WTC11 (cell line): ENCODE measurements around the gene TNS2. TPM values are rescaled to one million over a fixed set of nuclear protein-coding genes. Genes with fewer than 3 reads are reported as not detected.

Source experiments
- ATAC-seq: fragments of 200-7000 bp; cut with Tn5 transposase; 2 replicates; pipeline ENCODE4 v1.10.0; 2021; ENCODE audit warnings: mild to moderate bottlenecking, moderate library complexity
- CTCF ChIA-PET: fragments of 300-600 bp; sonication (Branson Sonifier 250); formaldehyde crosslinking; loops from one replicate; lab custom pipeline; 2021; ENCODE audit warnings: antibody characterized with exemption; lab: Charles Lee
- POLR2A ChIA-PET: fragments of 350-600 bp; sonication (Branson Sonifier 250); formaldehyde crosslinking; loops from one replicate; lab custom pipeline; 2021; ENCODE audit warnings: antibody characterized with exemption; lab: Charles Lee
- DNase-seq: peaks from one replicate; pipeline ENCODE4 v3.0.0; 2021; ENCODE audit warnings: low spot score
- H3K27ac Mint-ChIP-seq: 2 replicates; pipeline ENCODE4 v1.8.0; 2021; ENCODE audit warnings: mixed read lengths
- H3K27me3 Mint-ChIP-seq: 2 replicates; pipeline ENCODE4 v1.8.0; 2021; ENCODE audit warnings: low read depth, mild to moderate bottlenecking, moderate library complexity, mixed read lengths
- H3K36me3 Mint-ChIP-seq: 2 replicates; pipeline ENCODE4 v1.8.0; 2021; ENCODE audit warnings: mixed read lengths
- H3K4me1 Mint-ChIP-seq: 2 replicates; pipeline ENCODE4 v1.8.0; 2022; ENCODE audit warnings: mixed read lengths
- H3K4me3 Mint-ChIP-seq: 2 replicates; pipeline ENCODE4 v1.8.0; 2021; ENCODE audit warnings: mild to moderate bottlenecking, moderate library complexity, mixed read lengths
- H3K9me3 Mint-ChIP-seq: 2 replicates; pipeline ENCODE4 v1.8.0; 2021; ENCODE audit warnings: mixed read lengths
- AR ChIP-seq: fragments of 250-450 bp; sonication (Bioruptor Pico); IDR thresholded peaks from 2 replicates; pipeline ENCODE4 v1.9.0; 2021; ENCODE audit warnings: mild to moderate bottlenecking
- CBFB ChIP-seq: sonication (generic); formaldehyde crosslinking; IDR thresholded peaks from 2 replicates; pipeline ENCODE4 v1.8.1; 2022; ENCODE audit warnings: mild to moderate bottlenecking, low read depth, missing genetic modification reagents
- CREB1 ChIP-seq: sonication (generic); formaldehyde crosslinking; IDR thresholded peaks from 2 replicates; pipeline ENCODE4 v1.8.0; 2023; ENCODE audit warnings: mild to moderate bottlenecking, missing genetic modification reagents
- CREM ChIP-seq: sonication (generic); formaldehyde crosslinking; IDR thresholded peaks from 2 replicates; pipeline ENCODE4 v1.8.1; 2022; ENCODE audit warnings: mild to moderate bottlenecking, missing genetic modification reagents, moderate library complexity
- E2F5 ChIP-seq: sonication (generic); formaldehyde crosslinking; IDR thresholded peaks from 2 replicates; pipeline ENCODE4 v1.8.1; 2022; ENCODE audit warnings: mild to moderate bottlenecking, moderate library complexity, missing genetic modification reagents
- EMX1 ChIP-seq: fragments of 250-450 bp; sonication (Bioruptor Pico); IDR thresholded peaks from 2 replicates; pipeline ENCODE4 v1.8.0; 2021; ENCODE audit warnings: mild to moderate bottlenecking
- FOXP1 ChIP-seq: sonication (generic); formaldehyde crosslinking; IDR thresholded peaks from 2 replicates; pipeline ENCODE4 v1.8.0; 2022; ENCODE audit warnings: missing genetic modification reagents, mild to moderate bottlenecking, moderate library complexity, borderline replicate concordance
- GRHL2 ChIP-seq: fragments of 250-450 bp; sonication (Bioruptor Pico); IDR thresholded peaks from 2 replicates; pipeline ENCODE4 v1.8.0; 2022; ENCODE audit warnings: mild to moderate bottlenecking, moderate library complexity; ENCODE audit not compliant: insufficient replicate concordance, severe bottlenecking
- HMGA2 ChIP-seq: fragments of 250-450 bp; sonication (Bioruptor Pico); IDR thresholded peaks from 2 replicates; pipeline ENCODE4 v1.4.0; 2021; ENCODE audit warnings: mild to moderate bottlenecking, moderate library complexity
- IRF2 ChIP-seq: sonication (generic); formaldehyde crosslinking; IDR thresholded peaks from 2 replicates; pipeline ENCODE4 v1.8.0; 2022; ENCODE audit warnings: low read depth, missing genetic modification reagents, borderline replicate concordance
- JUN ChIP-seq: sonication (generic); formaldehyde crosslinking; IDR thresholded peaks from 2 replicates; pipeline ENCODE4 v1.8.0; 2023; ENCODE audit warnings: mild to moderate bottlenecking, missing genetic modification reagents
- MLX ChIP-seq: sonication (generic); formaldehyde crosslinking; IDR thresholded peaks from 2 replicates; pipeline ENCODE4 v1.8.1; 2023; ENCODE audit warnings: mild to moderate bottlenecking, missing genetic modification reagents, moderate library complexity
- MXD4 ChIP-seq: fragments of 250-450 bp; sonication (Bioruptor Pico); IDR thresholded peaks from 2 replicates; pipeline ENCODE4 v1.8.0; 2021; ENCODE audit warnings: mild to moderate bottlenecking, moderate library complexity, borderline replicate concordance
- MYBL2 ChIP-seq: sonication (generic); formaldehyde crosslinking; IDR thresholded peaks from 2 replicates; pipeline ENCODE4 v1.8.1; 2023; ENCODE audit warnings: mild to moderate bottlenecking, moderate library complexity, missing genetic modification reagents
- NFE2L1 ChIP-seq: sonication (generic); formaldehyde crosslinking; IDR thresholded peaks from 2 replicates; pipeline ENCODE4 v1.8.1; 2023; ENCODE audit warnings: missing genetic modification reagents
- NFYB ChIP-seq: sonication (generic); formaldehyde crosslinking; conservative IDR thresholded peaks from 2 replicates; pipeline ENCODE4 v1.8.0; 2022; ENCODE audit warnings: low read depth, missing genetic modification reagents
- NR2C2 ChIP-seq: sonication (generic); formaldehyde crosslinking; IDR thresholded peaks from 2 replicates; pipeline ENCODE4 v1.8.0; 2022; ENCODE audit warnings: mild to moderate bottlenecking, missing genetic modification reagents
- NR3C1 ChIP-seq: sonication (generic); formaldehyde crosslinking; conservative IDR thresholded peaks from 2 replicates; pipeline ENCODE4 v1.8.1; 2023; ENCODE audit warnings: low read depth, mild to moderate bottlenecking, missing genetic modification reagents
- OVOL2 ChIP-seq: fragments of 250-450 bp; sonication (Bioruptor Pico); IDR thresholded peaks from 2 replicates; pipeline ENCODE4 v1.9.0; 2021; ENCODE audit warnings: mild to moderate bottlenecking, borderline replicate concordance
- PRRX2 ChIP-seq: fragments of 250-450 bp; sonication (Bioruptor Pico); IDR thresholded peaks from 2 replicates; pipeline ENCODE4 v1.8.0; 2021; ENCODE audit warnings: mild to moderate bottlenecking
- RORB ChIP-seq: fragments of 250-450 bp; sonication (Bioruptor Pico); IDR thresholded peaks from 2 replicates; pipeline ENCODE4 v1.9.0; 2021; ENCODE audit warnings: mild to moderate bottlenecking
- SMAD4 ChIP-seq: sonication (generic); formaldehyde crosslinking; IDR thresholded peaks from 2 replicates; pipeline ENCODE4 v1.8.0; 2022; ENCODE audit warnings: mild to moderate bottlenecking, missing genetic modification reagents
- TCF7 ChIP-seq: sonication (generic); formaldehyde crosslinking; IDR thresholded peaks from 2 replicates; pipeline ENCODE4 v1.8.0; 2022; ENCODE audit warnings: mild to moderate bottlenecking, low read depth, missing genetic modification reagents, moderate library complexity
- TEAD4 ChIP-seq: sonication (generic); formaldehyde crosslinking; IDR thresholded peaks from 2 replicates; pipeline ENCODE4 v1.8.0; 2022; ENCODE audit warnings: mild to moderate bottlenecking, missing genetic modification reagents
- TP53 ChIP-seq: sonication (generic); formaldehyde crosslinking; IDR thresholded peaks from 2 replicates; pipeline ENCODE4 v1.8.1; 2023; ENCODE audit warnings: mild to moderate bottlenecking, missing genetic modification reagents
- USF1 ChIP-seq: sonication (generic); formaldehyde crosslinking; IDR thresholded peaks from 2 replicates; pipeline ENCODE4 v1.8.0; 2022; ENCODE audit warnings: mild to moderate bottlenecking, missing genetic modification reagents
- USF2 ChIP-seq: sonication (generic); formaldehyde crosslinking; IDR thresholded peaks from 2 replicates; pipeline ENCODE4 v1.8.1; 2023; ENCODE audit warnings: mild to moderate bottlenecking, missing genetic modification reagents, moderate library complexity
- ZNF138 ChIP-seq: sonication (generic); formaldehyde crosslinking; conservative IDR thresholded peaks from 2 replicates; pipeline ENCODE4 v1.8.1; 2022; ENCODE audit warnings: mild to moderate bottlenecking, moderate library complexity, missing genetic modification reagents
- ZNF232 ChIP-seq: sonication (generic); formaldehyde crosslinking; IDR thresholded peaks from 2 replicates; pipeline ENCODE4 v1.8.0; 2022; ENCODE audit warnings: mild to moderate bottlenecking, missing genetic modification reagents
- ZNF416 ChIP-seq: fragments of 250-450 bp; sonication (Bioruptor Pico); IDR thresholded peaks from 2 replicates; pipeline ENCODE4 v1.9.0; 2021; ENCODE audit warnings: mild to moderate bottlenecking, inconsistent platforms
- total RNA-seq: library from RNA; stranded (reverse); gene quantifications from 3 replicates; pipeline ENCODE4 v1.2.3, GENCODE V29; 2021
- TF ChIP-seq, protein P1 (sequence below): sonication (generic); formaldehyde crosslinking; IDR thresholded peaks from 2 replicates; pipeline ENCODE4 v1.8.1; 2022; ENCODE audit warnings: mild to moderate bottlenecking, missing genetic modification reagents, moderate library complexity, borderline replicate concordance

TNS2 gene
- total RNA-seq, 1 experiment from 2014 or later = 7.7 TPM

- ATAC-seq (peak; percentile 90), DNase-seq (peak; percentile 100)
- peaks cover 40% of the 10 kb centered on the region for H3K36me3 Mint-ChIP-seq
- ChIA-PET POLR2A (interaction anchor here (0.6 to 1.9 kb wide), 15 partner anchors 8 to 973 kb away, joined by 3 to 13 read pairs (median 4); partner anchors contain the start of genes KRT18, KRT8 and SPRYD3), CTCF (interaction anchor here (0.7 to 2.5 kb wide), 10 partner anchors 26 to 634 kb away, joined by 3 to 26 read pairs (median 5); no protein-coding TSS in a partner anchor)
- peak within 1 kb of the TSS; percentile 99 for H3K4me3 Mint-ChIP-seq
- no peaks in the 10 kb centered on the region for H3K27me3 Mint-ChIP-seq
- peak within 1 kb of the TSS; percentile 100 for H3K27ac Mint-ChIP-seq
- H3K4me1 Mint-ChIP-seq = peaks cover 50% of the 10 kb centered on the region
- no peaks in the 10 kb centered on the region for H3K9me3 Mint-ChIP-seq
- TF ChIP-seq ZNF232 (CRISPR knock-in tag) (0 out of 2 replicates have a peak, but pooled peaks have one; percentile 72), ZNF416 (no peak), CREB1 (CRISPR knock-in tag) (no peak), CBFB (CRISPR knock-in tag) (no peak), MXD4 (CRISPR knock-in tag) (no peak), SMAD4 (CRISPR knock-in tag) (peak; percentile 80; the same call in 1 of the 2 replicates), USF2 (CRISPR knock-in tag) (peak; percentile 95), AR (no peak), TEAD4 (CRISPR knock-in tag) (no peak), CREM (CRISPR knock-in tag) (peak; percentile 78), JUN (CRISPR knock-in tag) (no peak), USF1 (CRISPR knock-in tag) (peak; percentile 93), NFYB (no peak), E2F5 (CRISPR knock-in tag) (peak; percentile 58), GRHL2 (no peak), MLX (CRISPR knock-in tag) (no peak), OVOL2 (CRISPR knock-in tag) (no peak), ZNF138 (CRISPR knock-in tag) (no peak), EMX1 (CRISPR knock-in tag) (no peak), TP53 (no peak), IRF2 (no peak), MYBL2 (CRISPR knock-in tag) (peak; percentile 79; the same call in 1 of the 2 replicates), PRRX2 (no peak), NR2C2 (no peak), HMGA2 (CRISPR knock-in tag) (no peak), FOXP1 (CRISPR knock-in tag) (peak; percentile 27; the same call in 1 of the 2 replicates), NFE2L1 (no peak; the same call in 1 of the 2 replicates), TCF7 (CRISPR knock-in tag) (peak; percentile 50; the same call in 1 of the 2 replicates), NR3C1 (CRISPR knock-in tag) (no peak), RORB (CRISPR knock-in tag) (no peak)
- TF ChIP-seq, protein P1, sequence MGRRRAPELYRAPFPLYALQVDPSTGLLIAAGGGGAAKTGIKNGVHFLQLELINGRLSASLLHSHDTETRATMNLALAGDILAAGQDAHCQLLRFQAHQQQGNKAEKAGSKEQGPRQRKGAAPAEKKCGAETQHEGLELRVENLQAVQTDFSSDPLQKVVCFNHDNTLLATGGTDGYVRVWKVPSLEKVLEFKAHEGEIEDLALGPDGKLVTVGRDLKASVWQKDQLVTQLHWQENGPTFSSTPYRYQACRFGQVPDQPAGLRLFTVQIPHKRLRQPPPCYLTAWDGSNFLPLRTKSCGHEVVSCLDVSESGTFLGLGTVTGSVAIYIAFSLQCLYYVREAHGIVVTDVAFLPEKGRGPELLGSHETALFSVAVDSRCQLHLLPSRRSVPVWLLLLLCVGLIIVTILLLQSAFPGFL (CRISPR knock-in tag) = no peak
These were observed 43.7 kb upstream of the TNS2 start, which contains the start of gene EIF4B for GRCh38 chr12:53005986-53006809. EIF4B (plus strand) TSS chr12:53006456; CDS start chr12:53006484, 28 bp downstream.
